K562 (cell line): ENCODE data around the gene UTP15. TPM values are rescaled to one million over a fixed set of nuclear protein-coding genes. Genes with fewer than 3 reads are reported as not detected.

Source experiments
- CBX5 ChIP-seq: IDR thresholded peaks from 2 replicates; pipeline ENCODE4 v1.6.1; 2014; ENCODE audit warnings: low read depth, borderline replicate concordance
- EHMT2 ChIP-seq: fragments of 450-650 bp; IDR thresholded peaks from 2 replicates; pipeline ENCODE4 v1.6.1; 2018; ENCODE audit warnings: antibody characterized with exemption
- ELF2 ChIP-seq: fragments of 250-450 bp; sonication (Bioruptor Pico); IDR thresholded peaks from 2 replicates; pipeline ENCODE4 v1.5.0; 2021; ENCODE audit warnings: mild to moderate bottlenecking
- GABPA ChIP-seq: fragments of 200-800 bp; sonication (Bioruptor generic); conservative IDR thresholded peaks from 2 replicates; pipeline ENCODE4 v1.6.1; 2016; ENCODE audit warnings: low read depth, missing genetic modification characterization, missing compliant biosample characterization
- IFI16 ChIP-seq: fragments of 250-450 bp; sonication (Bioruptor Pico); IDR thresholded peaks from 2 replicates; pipeline ENCODE4 v2.1.2; 2022; ENCODE audit warnings: mild to moderate bottlenecking, inconsistent platforms
- JUN ChIP-seq, 2 experiments: sonication (generic) in 1 of 2; formaldehyde crosslinking in 1 of 2; IDR thresholded peaks; 2 replicates each; pipeline versions ENCODE4 v1.6.1 to v1.8.0; 2012 to 2022; ENCODE audit warnings: borderline replicate concordance in 2 of 2, mild to moderate bottlenecking in 2 of 2, improper control_type of control experiment in 1 of 2, low read depth in 1 of 2, low read length in 1 of 2, missing genetic modification reagents in 1 of 2
- PCBP1 ChIP-seq: fragments of 200-400 bp; formaldehyde crosslinking; IDR thresholded peaks from 2 replicates; pipeline ENCODE4 v1.6.1; 2018; ENCODE audit warnings: mild to moderate bottlenecking, low read depth, low read length; ENCODE audit not compliant: poor library complexity, severe bottlenecking
- SAFB2 ChIP-seq: fragments of 200-400 bp; formaldehyde crosslinking; IDR thresholded peaks from 2 replicates; pipeline ENCODE4 v1.6.1; 2018; ENCODE audit warnings: borderline replicate concordance, low read length, low read depth, moderate library complexity; ENCODE audit not compliant: severe bottlenecking
- ZNF766 ChIP-seq: fragments of 200-800 bp; sonication (Bioruptor generic); conservative IDR thresholded peaks from 2 replicates; pipeline ENCODE4 v1.6.1; 2016; ENCODE audit warnings: missing genetic modification characterization, missing compliant biosample characterization
- polyA plus RNA-seq, 8 experiments: library from polyadenylated mRNA; depleted of rRNA in 4 of 8; stranded (reverse) in 5 of 8; unstranded in 3 of 8; fragments of >200 nt; fragmentation: Nextera tagmentation in 2 of 8; fragmentation: Illumina TruSeq in 1 of 8; extraction: Ambion mirVana in 2 of 8; extraction: Trizol in 1 of 8; gene quantifications; 2 replicates each; pipeline versions ENCODE4 v1.2.1 to v1.2.3, GENCODE V29; 2011 to 2014; ENCODE audit warnings: inconsistent platforms in 1 of 8, missing spikeins in 1 of 8
- total RNA-seq, 7 experiments: library from RNA; depleted of rRNA in 6 of 7; stranded (reverse); fragments of >200 nt in 6 of 7; fragmentation: Illumina TruSeq in 2 of 7; extraction: Trizol in 2 of 7; gene quantifications; 2 replicates each; pipeline versions ENCODE4 v1.2.1 to v1.2.3, GENCODE V29; 2011 to 2021; ENCODE audit warnings: low replicate concordance in 1 of 7
- TF ChIP-seq, protein P1 (sequence below): fragments of 250-450 bp; sonication (Bioruptor Pico); IDR thresholded peaks from 2 replicates; pipeline ENCODE4 v1.5.0; 2021; ENCODE audit warnings: mild to moderate bottlenecking, borderline replicate concordance
- TF ChIP-seq, protein P2 (sequence below): sonication (generic); formaldehyde crosslinking; IDR thresholded peaks from 2 replicates; pipeline ENCODE4 v1.8.1; 2022; ENCODE audit warnings: missing genetic modification reagents

UTP15 gene
- total and polyA plus RNA-seq, 9 of the 15 experiments (the other 6 are each of a cell fraction or from before 2014, with no cell fraction given) = 28.1 to 49.3 (median 37.0) TPM

DNA sequence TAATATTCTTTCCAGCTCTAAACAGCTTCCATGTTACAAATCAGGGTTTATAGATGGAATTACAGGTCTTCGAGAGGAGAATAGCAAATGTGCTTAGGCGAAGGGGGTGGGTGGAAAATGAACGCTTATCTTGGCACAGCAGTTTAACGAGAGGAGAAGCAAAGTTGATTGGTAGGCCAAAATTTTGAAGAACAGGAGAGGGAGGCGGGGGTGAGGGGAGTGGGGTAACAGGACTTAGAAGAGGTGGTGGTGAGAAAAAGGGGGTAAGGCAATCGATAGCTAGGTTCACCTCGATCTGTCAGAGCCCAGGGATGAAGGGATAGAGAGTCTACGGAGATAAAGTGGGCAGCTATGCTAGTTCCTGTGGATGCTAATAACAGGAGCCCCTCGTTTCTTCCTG lies 868 bp upstream of the UTP15 start (continued):
- no peak for TF ChIP-seq CBX5
- no peak for TF ChIP-seq PCBP1
- peak; percentile 24; the same call in 1 of the 2 replicates for TF ChIP-seq ELF2 (CRISPR knock-in tag)
- no peak for TF ChIP-seq EHMT2
- no peak for TF ChIP-seq IFI16 (CRISPR knock-in tag)
- no peak for TF ChIP-seq GABPA (tag)
- no peak for TF ChIP-seq ZNF766
- no peak for TF ChIP-seq JUN (IDR thresholded peaks at IDR 0.05; ENCODE audit: borderline replicate concordance, low read depth, low read length)
- no peak for TF ChIP-seq JUN (CRISPR knock-in tag; IDR thresholded peaks at IDR 0.05; ENCODE audit: borderline replicate concordance)
- TF ChIP-seq SAFB2 = no peak
- TF ChIP-seq, protein P1, sequence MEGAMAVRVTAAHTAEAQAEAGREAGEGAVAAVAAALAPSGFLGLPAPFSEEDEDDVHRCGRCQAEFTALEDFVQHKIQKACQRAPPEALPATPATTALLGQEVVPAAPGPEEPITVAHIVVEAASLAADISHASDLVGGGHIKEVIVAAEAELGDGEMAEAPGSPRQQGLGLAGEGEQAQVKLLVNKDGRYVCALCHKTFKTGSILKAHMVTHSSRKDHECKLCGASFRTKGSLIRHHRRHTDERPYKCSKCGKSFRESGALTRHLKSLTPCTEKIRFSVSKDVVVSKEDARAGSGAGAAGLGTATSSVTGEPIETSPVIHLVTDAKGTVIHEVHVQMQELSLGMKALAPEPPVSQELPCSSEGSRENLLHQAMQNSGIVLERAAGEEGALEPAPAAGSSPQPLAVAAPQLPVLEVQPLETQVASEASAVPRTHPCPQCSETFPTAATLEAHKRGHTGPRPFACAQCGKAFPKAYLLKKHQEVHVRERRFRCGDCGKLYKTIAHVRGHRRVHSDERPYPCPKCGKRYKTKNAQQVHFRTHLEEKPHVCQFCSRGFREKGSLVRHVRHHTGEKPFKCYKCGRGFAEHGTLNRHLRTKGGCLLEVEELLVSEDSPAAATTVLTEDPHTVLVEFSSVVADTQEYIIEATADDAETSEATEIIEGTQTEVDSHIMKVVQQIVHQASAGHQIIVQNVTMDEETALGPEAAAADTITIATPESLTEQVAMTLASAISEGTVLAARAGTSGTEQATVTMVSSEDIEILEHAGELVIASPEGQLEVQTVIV (CRISPR knock-in tag) = no peak
- TF ChIP-seq, protein P2, sequence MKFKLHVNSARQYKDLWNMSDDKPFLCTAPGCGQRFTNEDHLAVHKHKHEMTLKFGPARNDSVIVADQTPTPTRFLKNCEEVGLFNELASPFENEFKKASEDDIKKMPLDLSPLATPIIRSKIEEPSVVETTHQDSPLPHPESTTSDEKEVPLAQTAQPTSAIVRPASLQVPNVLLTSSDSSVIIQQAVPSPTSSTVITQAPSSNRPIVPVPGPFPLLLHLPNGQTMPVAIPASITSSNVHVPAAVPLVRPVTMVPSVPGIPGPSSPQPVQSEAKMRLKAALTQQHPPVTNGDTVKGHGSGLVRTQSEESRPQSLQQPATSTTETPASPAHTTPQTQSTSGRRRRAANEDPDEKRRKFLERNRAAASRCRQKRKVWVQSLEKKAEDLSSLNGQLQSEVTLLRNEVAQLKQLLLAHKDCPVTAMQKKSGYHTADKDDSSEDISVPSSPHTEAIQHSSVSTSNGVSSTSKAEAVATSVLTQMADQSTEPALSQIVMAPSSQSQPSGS (CRISPR knock-in tag) = no peak
